Measurements from ENCODE around the gene ZNF513.

DNA sequence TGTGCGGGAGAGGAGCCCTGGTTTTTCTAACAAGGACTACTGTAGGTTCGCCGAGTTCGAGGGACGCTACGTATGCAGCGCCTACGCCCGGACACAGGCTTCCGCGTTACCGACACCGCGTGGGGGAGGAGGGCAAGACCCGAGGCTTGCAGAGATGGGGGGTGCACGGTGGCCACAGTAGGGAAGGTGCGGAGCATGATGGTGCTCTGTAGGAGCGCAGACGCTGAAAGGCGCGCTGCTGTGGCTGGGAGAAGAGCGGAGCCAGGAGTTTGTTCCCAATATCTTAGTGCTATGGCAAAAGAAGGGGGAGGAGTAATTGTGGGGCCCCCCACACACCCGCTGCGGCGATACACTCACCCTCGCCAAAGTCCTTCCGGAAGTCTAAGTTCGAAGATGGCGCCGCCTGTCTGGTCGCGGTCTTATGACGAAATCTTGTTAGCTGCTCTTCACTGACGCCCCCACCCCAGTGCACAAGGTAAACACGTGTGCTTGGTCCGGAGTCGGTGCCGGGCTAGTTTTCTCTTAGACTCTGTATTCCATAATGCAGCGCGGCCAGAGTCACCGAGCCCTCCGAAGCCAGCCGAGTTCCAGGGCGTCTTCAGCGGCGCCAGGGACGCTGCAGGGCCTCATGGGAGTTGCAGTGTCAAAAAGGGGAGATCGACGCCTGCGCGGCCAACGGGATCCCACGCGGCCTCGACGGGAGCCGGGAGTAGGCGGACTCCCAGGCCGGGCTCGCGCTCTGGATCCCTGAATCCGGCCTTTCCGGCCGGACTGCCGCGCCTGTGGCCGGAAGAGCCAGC is 24.0 kb downstream of the ZNF513 start, which contains the start of gene GTF3C2:
- TF ChIP-seq, protein P1, sequence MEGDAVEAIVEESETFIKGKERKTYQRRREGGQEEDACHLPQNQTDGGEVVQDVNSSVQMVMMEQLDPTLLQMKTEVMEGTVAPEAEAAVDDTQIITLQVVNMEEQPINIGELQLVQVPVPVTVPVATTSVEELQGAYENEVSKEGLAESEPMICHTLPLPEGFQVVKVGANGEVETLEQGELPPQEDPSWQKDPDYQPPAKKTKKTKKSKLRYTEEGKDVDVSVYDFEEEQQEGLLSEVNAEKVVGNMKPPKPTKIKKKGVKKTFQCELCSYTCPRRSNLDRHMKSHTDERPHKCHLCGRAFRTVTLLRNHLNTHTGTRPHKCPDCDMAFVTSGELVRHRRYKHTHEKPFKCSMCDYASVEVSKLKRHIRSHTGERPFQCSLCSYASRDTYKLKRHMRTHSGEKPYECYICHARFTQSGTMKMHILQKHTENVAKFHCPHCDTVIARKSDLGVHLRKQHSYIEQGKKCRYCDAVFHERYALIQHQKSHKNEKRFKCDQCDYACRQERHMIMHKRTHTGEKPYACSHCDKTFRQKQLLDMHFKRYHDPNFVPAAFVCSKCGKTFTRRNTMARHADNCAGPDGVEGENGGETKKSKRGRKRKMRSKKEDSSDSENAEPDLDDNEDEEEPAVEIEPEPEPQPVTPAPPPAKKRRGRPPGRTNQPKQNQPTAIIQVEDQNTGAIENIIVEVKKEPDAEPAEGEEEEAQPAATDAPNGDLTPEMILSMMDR (IDR thresholded peaks at IDR 0.05), result no peak
- TF ChIP-seq POLR2AphosphoS5 (IDR thresholded peaks at IDR 0.05) (peak in 2 of 3 donors; percentile 53 to 68), POLR2A (IDR thresholded peaks at IDR 0.05) (peak in 1 of 2 donors; percentile 34), EP300 (IDR thresholded peaks at IDR 0.05) (no peak)

All from suprapubic skin (tissue), 4 donors.